Type B pancreatic cell (in vitro differentiated cells): ENCODE results near the gene GJC1. TPM values are rescaled to one million over a fixed set of nuclear protein-coding genes. Genes with fewer than 3 reads are reported as not detected.

ENCODE experiments used
- DNase-seq: peaks from one replicate; pipeline ENCODE4 v3.0.0; 2021; ENCODE audit warnings: mixed read lengths; ENCODE audit not compliant: unreplicated experiment; ENCODE audit errors: extremely low spot score
- H3K27ac Mint-ChIP-seq: 2 replicates; pipeline ENCODE4 v1.8.0; 2021; ENCODE audit warnings: mild to moderate bottlenecking, mixed read lengths
- H3K27me3 Mint-ChIP-seq: 2 replicates; pipeline ENCODE4 v1.8.0; 2021; ENCODE audit warnings: mixed read lengths
- H3K36me3 Mint-ChIP-seq: 2 replicates; pipeline ENCODE4 v1.8.0; 2021; ENCODE audit warnings: mixed read lengths
- H3K4me1 Mint-ChIP-seq: one replicate; pipeline ENCODE4 v1.8.0; 2021; ENCODE audit warnings: mixed read lengths; ENCODE audit not compliant: unreplicated experiment
- H3K4me3 Mint-ChIP-seq: 2 replicates; pipeline ENCODE4 v1.8.0; 2021; ENCODE audit warnings: mild to moderate bottlenecking, mixed read lengths
- H3K9me3 Mint-ChIP-seq: 2 replicates; pipeline ENCODE4 v1.8.0; 2021; ENCODE audit warnings: mixed read lengths
- total RNA-seq: library from RNA; stranded (reverse); gene quantifications from 2 replicates; pipeline ENCODE4 v1.2.1, GENCODE V29; 2021; ENCODE audit warnings: low replicate concordance
- TF ChIP-seq, protein P1 (sequence below): fragments of 200-600 bp; sonication (generic); conservative IDR thresholded peaks from 2 replicates; pipeline ENCODE4 v1.5.0; 2021; ENCODE audit warnings: antibody characterized with exemption, mild to moderate bottlenecking

The GJC1 gene
- total RNA-seq, 1 donor from 2014 or later: 62.6 TPM

DNA sequence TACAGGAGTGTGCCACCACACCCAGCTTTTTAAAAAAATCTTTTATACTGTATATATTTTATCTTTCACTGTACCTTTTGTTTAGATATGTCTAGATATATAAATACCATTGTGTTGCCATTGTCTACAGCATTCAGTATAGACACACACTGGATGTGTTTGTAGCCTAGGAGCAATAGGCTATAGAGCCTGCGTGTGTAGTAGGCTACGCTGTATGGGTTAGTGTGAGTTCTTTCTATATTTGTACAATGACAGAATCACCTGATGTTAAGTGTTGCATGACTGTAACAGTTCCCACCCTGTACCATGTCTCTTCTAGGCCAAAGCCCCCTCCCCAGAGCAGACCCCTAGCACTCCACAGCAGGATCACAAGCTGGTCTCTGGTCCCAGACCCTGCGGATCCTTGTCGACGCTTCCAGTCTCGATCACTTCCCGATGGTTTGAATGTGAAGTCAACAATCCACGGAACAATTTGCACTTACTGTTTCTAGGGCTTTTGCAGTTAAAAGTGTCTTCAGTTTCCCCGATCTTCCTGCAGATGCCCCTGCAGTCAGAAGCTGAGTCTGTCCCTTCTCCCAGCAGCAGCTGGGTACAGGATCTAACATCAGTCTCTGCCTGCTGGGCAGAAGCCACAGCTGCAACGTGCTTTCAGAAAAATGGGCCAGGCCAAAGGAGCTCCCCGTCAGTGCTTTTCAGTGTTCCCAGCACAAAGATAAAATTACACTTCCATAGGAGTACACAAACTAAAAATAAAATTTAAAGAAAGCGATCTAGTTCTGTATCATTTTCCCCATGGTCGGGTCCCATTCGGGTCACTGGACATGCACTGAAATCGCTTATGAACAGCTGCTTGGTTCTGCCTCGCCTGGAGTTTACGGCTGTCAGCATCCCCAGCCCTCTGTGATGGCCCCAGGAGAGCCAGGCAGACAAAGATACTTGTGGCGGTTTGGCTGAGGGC is 35.9 kb downstream of the GJC1 start:
- no peak overlapping the region for H3K4me3 Mint-ChIP-seq
- H3K27ac Mint-ChIP-seq: no peak overlapping the region
- TF ChIP-seq, protein P1, sequence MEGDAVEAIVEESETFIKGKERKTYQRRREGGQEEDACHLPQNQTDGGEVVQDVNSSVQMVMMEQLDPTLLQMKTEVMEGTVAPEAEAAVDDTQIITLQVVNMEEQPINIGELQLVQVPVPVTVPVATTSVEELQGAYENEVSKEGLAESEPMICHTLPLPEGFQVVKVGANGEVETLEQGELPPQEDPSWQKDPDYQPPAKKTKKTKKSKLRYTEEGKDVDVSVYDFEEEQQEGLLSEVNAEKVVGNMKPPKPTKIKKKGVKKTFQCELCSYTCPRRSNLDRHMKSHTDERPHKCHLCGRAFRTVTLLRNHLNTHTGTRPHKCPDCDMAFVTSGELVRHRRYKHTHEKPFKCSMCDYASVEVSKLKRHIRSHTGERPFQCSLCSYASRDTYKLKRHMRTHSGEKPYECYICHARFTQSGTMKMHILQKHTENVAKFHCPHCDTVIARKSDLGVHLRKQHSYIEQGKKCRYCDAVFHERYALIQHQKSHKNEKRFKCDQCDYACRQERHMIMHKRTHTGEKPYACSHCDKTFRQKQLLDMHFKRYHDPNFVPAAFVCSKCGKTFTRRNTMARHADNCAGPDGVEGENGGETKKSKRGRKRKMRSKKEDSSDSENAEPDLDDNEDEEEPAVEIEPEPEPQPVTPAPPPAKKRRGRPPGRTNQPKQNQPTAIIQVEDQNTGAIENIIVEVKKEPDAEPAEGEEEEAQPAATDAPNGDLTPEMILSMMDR: no peak
- H3K4me1 Mint-ChIP-seq: peaks cover 11% of the 10 kb centered on the region
- no peaks in the 10 kb centered on the region for H3K27me3 Mint-ChIP-seq
- H3K36me3 Mint-ChIP-seq: no peaks in the 10 kb centered on the region
- no peaks in the 10 kb centered on the region for H3K9me3 Mint-ChIP-seq
- no peak for DNase-seq

GRCh38 chr17:44792276-44792675 is 37.8 kb downstream of the GJC1 start:
- TF ChIP-seq, protein P1: no peak
- no peak overlapping the region for H3K27ac Mint-ChIP-seq
- no peak overlapping the region for H3K4me3 Mint-ChIP-seq

GRCh38 chr17:44788139-44788538 is 41.9 kb downstream of the GJC1 start:
- no peaks in the 10 kb centered on the region for H3K36me3 Mint-ChIP-seq
- TF ChIP-seq, protein P1: no peak
- H3K9me3 Mint-ChIP-seq: no peaks in the 10 kb centered on the region
- H3K4me3 Mint-ChIP-seq: no peak overlapping the region
- no peaks in the 10 kb centered on the region for H3K4me1 Mint-ChIP-seq
- H3K27ac Mint-ChIP-seq: no peak overlapping the region
- peaks cover 2% of the 10 kb centered on the region for H3K27me3 Mint-ChIP-seq
- no peak for DNase-seq

More at GRCh38 chr17:44792276-44792675, 37.8 kb downstream of the GJC1 start:
- Mint-ChIP-seq H3K4me1 (peaks cover 11% of the 10 kb centered on the region), H3K27me3 (no peaks in the 10 kb centered on the region), H3K9me3 (no peaks in the 10 kb centered on the region), H3K36me3 (no peaks in the 10 kb centered on the region)
- DNase-seq: no peak

DNA sequence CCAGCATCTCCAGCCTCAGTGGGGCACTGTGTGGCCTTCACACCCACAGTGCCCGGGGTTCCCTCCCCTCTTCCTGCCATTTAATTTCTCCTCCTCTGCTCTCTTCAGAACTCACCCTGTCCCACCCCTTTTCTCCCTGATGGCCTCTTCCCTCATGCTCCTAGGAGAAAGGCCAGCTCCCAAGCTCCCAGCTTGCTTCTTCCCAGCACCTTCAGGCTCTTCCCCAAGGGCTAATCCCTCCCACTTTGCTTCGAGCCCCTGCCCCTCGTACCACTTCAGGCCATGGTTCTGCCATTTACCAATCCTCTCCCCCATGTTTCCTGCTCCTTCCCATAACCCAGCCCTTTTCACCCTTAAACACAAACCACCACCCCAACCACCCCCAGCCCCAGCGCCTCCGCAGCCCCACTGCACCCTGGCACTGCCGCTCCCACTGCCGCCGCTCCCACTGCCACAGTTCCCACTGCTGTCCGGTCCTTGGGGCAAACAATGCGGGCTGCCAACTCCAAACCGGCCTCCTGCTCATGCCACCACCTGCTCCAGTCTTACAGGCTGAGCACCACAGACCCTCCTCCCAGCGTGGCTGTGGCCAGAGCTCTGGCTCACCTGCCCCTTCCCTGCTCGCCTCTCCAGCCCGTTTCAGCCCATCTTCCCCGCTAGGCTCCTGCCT is 42.7 kb downstream of the GJC1 start:
- Mint-ChIP-seq H3K4me1 (peaks cover under 1% of the 10 kb centered on the region), H3K4me3 (no peak overlapping the region), H3K9me3 (no peaks in the 10 kb centered on the region), H3K27me3 (peaks cover 2% of the 10 kb centered on the region), H3K36me3 (no peaks in the 10 kb centered on the region), H3K27ac (no peak overlapping the region)
- TF ChIP-seq, protein P1: no peak
- no peak for DNase-seq

GRCh38 chr17:44786551-44787081 is 43.5 kb downstream of the GJC1 start:
- no peak for DNase-seq
- Mint-ChIP-seq H3K9me3 (no peaks in the 10 kb centered on the region), H3K27me3 (peaks cover 2% of the 10 kb centered on the region), H3K36me3 (no peaks in the 10 kb centered on the region), H3K4me1 (peaks cover 8% of the 10 kb centered on the region), H3K4me3 (no peak overlapping the region), H3K27ac (no peak overlapping the region)
- TF ChIP-seq, protein P1: no peak
